HG02642 (cell line): Measurements from ENCODE around the gene FAR2.
"Not testable (repeated sequence)": the region's sequence is repeated elsewhere in the genome, so short reads cannot be mapped to it uniquely, and the experiment has no call there.

Source experiments
- ATAC-seq: cut with Tn5 transposase; IDR thresholded peaks from one replicate; pipeline ENCODE4 v1.9.1; 2021; ENCODE audit warnings: mild to moderate bottlenecking; ENCODE audit not compliant: unreplicated experiment, poor library complexity

FAR2 gene

GRCh38 chr12:29270446-29270845, 121.4 kb downstream of the FAR2 start:
- ATAC-seq = no peak

DNA sequence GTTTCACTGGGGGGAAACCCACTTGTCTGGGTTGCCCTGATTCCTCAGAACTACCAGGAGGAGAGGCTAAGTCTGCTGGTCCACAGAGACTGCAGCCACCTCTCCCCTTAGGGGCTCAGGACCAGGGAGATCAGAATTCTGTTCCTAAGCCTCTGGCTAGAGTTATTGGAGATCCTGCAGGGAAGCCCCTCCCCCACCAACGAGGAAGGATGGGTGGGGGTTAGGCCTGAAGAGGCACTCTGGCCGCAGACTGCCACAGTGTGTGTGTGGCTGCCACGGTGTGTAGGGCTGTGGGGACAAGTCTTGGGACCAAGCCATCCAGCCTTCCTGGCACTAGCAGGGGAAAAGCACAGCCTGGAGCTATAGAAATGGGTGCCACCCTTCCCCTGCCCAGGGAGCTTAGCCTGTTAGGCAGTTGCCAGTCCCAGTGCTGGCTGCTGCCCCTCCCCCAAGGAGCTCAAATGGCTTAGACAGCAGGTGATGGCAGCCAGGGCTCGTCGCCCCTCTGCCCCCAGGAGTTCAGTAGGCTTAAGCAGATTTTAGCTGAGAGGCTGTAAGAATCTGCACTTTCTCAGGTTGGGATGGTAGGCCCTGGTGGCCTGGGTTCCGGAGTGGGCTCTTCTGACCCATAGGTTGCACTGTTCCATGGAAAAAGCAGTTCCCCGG, 124.2 kb downstream of the FAR2 start:
- no peak for ATAC-seq

DNA sequence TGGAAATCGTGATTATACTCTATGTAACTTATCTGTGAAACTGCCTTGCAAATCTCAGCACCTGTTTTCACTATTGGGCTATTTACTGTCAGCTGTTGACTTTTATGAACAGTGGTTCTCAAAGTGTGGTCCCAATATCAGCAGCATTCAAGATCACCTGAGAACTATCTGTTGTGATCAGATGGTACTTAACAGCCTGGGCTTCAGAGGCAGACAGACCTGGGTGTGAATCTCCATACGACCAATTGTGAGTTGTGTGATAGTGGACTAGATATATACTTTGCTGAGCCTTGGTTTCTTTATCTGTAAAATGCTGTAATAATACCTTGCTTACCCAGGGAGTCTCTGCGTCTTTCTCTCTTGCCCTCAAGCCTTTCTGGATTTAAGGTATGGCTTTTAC, 126.8 kb downstream of the FAR2 start:
- ATAC-seq = no peak

DNA sequence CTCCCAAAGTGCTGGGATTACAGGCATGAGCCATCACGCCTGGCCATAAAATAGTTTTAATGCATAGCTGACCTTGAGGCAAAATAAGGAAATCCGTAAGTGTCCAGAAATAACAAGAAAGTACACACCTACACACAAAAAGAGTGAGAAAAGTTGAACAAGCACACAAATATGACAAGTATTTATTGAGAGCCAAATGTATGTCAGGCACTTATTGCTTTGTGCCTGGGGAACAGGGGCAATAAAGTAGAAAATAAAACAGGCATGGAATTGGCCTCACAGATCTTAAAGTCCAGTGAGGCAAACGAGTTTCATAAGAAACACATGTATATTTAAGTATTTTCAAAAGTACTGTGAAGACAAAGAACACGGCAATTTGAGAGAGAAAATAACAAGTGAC, 128.2 kb downstream of the FAR2 start:
- no peak for ATAC-seq

GRCh38 chr12:29278673-29279420, 129.8 kb downstream of the FAR2 start:
- ATAC-seq = no peak

DNA sequence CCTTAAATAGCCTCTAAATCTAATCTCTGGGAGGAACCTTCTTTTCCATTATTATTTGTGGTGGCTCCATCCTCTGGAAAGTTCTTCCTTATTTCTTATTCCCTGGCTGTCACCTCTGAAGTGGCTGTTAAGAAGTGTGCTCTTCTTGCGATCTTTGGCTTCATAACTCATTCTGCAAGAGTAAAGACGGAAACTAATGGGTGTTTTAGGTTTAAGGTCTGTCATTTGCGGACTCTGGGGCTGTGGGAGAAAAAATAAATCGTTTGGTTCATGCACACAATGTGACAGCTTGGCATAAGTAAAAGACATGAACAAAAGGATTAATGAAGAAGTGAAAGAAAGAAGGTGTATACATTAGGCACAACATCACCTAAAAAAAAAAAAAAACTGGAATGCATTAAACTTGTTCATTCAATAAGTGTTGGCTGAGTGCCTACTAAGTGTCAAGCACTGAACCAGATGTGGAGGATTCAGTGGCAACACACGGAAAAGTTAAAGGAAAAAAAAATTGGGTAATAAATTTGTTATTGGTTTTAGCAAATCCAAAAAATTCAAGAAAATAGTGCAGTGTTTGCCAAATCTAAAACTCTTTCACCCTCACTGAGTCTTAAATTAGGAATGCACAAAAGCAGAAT, 132.4 kb downstream of the FAR2 start:
- ATAC-seq = no peak

DNA sequence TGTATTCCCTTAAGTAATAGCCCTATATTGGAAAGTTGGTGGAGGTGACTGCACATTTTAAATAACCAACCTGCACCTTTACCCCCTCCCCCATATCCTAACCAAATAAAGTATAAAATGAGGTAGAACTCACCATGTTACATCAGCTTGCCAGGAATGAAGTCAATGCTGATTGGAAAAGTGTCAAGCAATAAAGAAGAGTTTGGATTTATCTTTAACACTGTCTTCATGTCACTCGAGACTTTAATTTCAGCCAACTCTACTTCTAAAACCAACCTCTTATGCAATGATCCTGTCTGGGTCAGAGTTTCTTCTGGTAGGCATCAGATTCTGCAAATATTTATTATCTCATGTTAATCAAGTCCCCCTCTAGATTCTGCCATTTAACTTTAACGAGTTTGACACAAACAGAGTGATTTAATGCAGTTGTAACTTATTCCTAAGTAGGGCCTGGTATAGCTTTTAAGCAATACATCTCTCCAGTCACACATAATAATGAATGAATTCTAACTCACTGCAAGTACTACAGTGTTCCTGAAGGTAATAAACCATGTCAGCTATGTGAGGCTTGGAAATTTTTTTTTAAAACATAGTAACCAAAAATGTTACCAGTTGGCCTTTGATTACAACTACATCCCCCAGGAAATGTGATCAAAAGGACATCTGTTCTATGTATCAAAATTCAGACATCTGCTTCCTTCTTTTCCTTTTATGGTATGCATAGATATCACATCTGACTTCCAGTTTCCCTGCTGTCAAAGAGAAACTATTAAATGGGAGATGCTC, 133.1 kb downstream of the FAR2 start:
- ATAC-seq = no peak

- ATAC-seq = no peak
Observed at GRCh38 chr12:29283969-29284700, 135.1 kb downstream of the FAR2 start.

DNA sequence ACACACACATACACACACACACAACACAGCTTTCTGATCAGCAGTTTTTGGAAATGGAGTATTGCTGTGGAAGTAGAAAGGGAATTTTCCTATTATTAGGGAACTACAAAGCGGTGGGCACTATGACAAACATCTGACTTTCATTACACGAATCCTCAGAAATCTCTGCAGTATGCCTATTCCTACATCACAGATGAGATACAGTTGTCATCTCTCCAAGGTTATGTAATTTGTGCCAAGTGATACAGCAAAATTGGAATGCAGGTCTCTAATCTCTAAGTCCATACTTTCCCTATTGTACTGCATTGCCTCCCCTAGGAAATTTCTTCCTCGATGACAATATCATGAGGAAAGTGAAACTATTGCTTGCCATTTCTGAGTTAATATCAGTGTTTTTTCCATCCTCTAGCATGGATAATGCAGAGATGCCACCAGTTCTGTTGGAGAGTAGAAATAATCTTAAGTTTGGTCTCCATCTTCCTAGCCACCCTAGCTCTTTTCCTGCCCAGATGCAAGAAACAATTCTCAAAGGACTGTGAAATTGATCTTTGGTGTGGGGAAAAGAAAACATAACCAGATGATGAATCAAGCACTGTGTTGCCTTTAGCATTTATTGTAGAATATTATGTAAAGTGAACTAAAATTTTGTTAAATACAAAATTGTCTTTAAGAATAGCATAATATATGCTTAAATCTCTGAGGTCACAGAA, 137.2 kb downstream of the FAR2 start:
- no peak for ATAC-seq

DNA sequence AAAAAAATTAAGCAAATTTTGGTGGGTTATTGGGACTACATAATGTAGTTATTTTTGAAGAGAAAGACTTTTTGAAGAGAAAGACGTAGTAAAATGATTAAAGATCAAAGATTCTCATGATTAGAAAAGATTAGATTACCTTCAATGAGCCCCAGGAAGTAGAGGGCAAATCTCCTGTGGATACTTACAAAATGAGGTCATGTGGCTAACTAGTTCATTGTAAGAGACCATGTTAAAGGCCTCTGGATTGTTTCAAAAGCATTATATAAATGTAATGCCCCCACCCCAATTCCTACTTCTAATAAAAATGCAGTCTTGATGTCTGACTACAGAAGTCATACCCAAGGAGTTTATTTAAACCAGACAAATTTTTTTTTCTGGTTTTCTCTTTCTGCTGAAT, 138.5 kb downstream of the FAR2 start:
- ATAC-seq = no peak

DNA sequence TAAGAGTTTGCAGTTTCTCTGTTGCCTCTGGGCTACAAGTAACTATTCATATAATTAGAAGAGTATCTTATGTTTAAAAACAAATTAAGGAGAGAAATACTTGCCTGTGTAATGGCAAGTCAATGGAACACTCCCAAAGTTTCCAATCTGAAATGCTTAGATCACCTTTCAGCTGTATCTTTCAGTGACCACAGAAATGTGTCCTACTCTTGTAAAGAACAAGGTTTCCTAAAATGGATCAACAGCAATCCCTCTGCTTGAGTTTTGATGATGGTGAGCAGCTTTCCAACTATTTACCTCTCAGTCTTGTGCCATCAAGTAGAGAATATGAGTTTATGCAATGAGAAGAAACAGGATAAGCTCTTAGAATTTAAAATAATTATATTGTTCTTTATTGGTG, 139.0 kb downstream of the FAR2 start:
- ATAC-seq = no peak

GRCh38 chr12:29290475-29290874, 141.4 kb downstream of the FAR2 start:
- ATAC-seq = not testable (repeated sequence)

GRCh38 chr12:29291226-29291625, 142.1 kb downstream of the FAR2 start:
- no peak for ATAC-seq

DNA sequence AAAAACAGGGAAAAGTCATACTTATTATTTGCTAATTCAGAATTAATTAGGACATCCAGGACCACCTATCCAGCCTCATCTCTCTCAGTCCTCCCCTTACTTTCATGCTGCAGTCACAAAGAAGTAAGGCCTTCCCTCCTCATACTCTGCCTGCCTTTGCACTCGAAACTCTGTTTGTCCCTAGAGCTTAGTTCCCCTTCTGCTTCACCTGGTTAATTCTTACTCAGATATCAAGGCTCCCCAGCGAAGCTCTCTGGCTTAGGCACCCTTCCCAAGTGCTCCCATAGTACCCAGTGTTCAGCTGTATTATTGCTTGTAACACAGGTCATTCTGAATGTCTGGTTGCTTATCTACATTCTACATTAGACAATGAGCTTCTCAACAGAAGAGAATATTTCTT, 150.6 kb downstream of the FAR2 start:
- no peak for ATAC-seq

GRCh38 chr12:29301114-29301513, 152.0 kb downstream of the FAR2 start:
- ATAC-seq = no peak

DNA sequence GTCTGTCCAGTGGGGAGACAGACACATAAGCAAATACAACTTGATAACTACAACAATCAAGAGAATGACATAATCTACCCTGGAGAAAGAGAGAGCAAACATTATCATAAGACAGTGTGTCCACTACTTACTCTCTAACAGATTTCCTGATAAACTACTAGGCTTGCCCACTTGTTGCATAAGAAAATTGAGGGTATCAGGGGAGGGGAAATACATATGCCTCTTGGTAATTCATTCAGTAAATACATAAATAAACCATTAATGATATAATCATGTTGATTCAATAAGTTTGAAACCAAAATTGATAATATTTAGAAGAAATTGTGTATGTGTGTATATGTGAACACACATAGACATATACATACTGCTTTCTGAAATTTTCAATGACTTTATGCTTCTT, 155.3 kb downstream of the FAR2 start:
- no peak for ATAC-seq

- no peak for ATAC-seq
Observed at GRCh38 chr12:29306266-29306665, 157.2 kb downstream of the FAR2 start.

GRCh38 chr12:29306682-29307081, 157.6 kb downstream of the FAR2 start:
- ATAC-seq = no peak

- no peak for ATAC-seq
Observed at GRCh38 chr12:29309320-29309902, 160.3 kb downstream of the FAR2 start.
